LNCaP clone FGC (cell line): ENCODE measurements around the gene SLC44A1.

ENCODE experiments used
- DNase-seq: peaks from one replicate; pipeline ENCODE4 v3.0.0-alpha.2; 2011; ENCODE audit warnings: low read depth
- H3K4me3 ChIP-seq: 2 replicates; pipeline ENCODE4 v1.5.1; 2011; ENCODE audit warnings: mild to moderate bottlenecking, low read depth, low read length, control low read depth
- CTCF ChIP-seq: IDR thresholded peaks from 2 replicates; pipeline ENCODE4 v1.5.1; 2012; ENCODE audit warnings: mild to moderate bottlenecking; ENCODE audit not compliant: control insufficient read depth, insufficient read depth; ENCODE audit errors: extremely low read depth

Gene SLC44A1

DNA sequence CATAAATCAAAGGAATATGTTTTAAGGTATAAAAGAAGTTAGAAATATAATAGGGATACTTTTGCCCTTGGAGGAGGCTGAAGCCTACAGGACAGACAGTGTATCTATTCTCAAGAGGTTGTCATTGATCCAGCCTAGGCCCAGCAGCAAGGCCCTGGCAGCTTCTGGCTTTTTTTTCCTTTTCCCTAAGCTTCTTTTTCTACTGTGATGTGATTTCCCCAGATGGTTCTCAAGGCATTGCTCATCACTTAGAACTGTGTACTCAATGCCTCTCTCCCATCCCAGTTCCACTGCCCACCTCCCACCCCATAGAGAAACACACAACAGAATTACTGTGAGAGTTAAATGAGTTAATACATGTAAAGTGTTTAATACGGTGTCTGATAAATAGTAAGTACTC lies 88.6 kb downstream of the SLC44A1 start:
- H3K4me3 ChIP-seq: no peak overlapping the region
- no peak for DNase-seq
- TF ChIP-seq CTCF: no peak

- no peak overlapping the region for H3K4me3 ChIP-seq
- DNase-seq: no peak
- no peak for TF ChIP-seq CTCF
These were observed 89.4 kb downstream of the SLC44A1 start for GRCh38 chr9:105333811-105334210.

GRCh38 chr9:105338308-105338707 lies 93.9 kb downstream of the SLC44A1 start:
- TF ChIP-seq CTCF: no peak
- no peak overlapping the region for H3K4me3 ChIP-seq
- no peak for DNase-seq

DNA sequence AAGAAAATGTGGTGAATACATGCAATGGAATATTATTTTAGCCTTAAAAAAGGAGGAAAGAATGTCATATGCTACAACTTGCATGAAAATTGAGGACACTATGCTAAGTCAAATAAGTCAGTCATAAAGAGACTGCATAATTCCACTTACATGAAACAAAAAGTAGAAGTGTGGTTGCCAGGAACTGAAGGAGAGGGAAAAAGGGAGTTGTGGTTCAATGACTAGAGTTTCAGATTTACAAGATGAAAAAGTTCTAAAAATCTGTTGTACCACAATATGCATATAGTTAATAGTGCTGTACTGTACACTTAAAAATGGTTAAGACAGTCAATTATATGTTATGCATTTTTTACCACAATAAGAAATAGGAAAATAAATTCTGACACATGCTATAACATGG lies 95.4 kb downstream of the SLC44A1 start:
- no peak for TF ChIP-seq CTCF
- no peak overlapping the region for H3K4me3 ChIP-seq

DNA sequence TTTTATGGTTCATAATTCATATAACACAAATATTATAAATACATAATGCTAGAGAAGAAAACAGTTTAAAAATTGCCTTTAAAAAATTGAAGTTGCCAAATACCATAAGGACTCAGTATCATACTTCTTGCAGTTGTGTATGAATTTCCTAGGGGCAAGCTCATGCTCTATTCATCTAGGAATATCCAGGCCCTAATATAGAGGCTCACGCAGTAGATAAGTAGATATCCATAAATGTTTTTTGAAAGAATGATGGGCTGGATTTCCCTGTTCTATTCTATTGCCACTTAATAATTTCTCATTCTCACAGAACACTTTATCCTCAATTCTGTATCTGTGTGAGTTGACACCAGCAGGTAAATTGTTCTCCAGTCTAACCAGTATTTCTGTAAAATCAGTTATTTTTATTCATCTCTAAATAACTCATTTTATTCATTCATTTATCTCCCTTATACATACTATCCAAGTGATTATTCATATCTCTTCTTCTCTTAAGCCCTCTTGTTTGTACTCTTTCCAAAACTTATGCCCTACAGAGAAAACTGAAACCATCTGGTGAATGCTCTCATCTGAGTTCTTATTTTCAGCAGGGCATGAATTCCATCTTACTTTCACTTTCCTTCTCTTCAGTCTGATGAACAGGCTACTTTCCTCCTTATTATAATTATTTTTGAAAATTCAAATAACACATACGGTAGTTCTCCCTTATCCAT lies 97.1 kb downstream of the SLC44A1 start:
- DNase-seq: no peak
- TF ChIP-seq CTCF: no peak
- H3K4me3 ChIP-seq: no peak overlapping the region

More for the DNA sequence above, 95.4 kb downstream of the SLC44A1 start:
- DNase-seq: no peak

DNA sequence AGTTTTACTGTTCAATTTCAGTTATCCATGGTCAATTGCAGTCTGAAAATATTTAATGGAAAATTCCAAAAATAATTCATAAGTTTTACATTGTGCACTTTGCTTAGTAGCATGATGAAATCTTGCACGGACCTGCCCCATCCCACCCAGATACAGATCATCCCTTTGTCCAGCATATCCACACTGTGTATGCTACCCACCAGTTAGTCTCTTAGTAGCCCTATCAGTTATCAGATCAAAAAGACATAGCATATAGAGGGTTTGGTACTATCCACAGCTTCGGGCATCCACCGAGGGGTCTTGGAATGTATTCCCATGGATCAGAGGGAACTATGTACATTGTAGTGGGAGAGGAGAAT lies 97.7 kb downstream of the SLC44A1 start:
- no peak overlapping the region for H3K4me3 ChIP-seq
- DNase-seq: no peak
- TF ChIP-seq CTCF: no peak

GRCh38 chr9:105344283-105344682 lies 99.8 kb downstream of the SLC44A1 start:
- no peak for DNase-seq
- no peak for TF ChIP-seq CTCF

More at GRCh38 chr9:105344283-105344682, 99.8 kb downstream of the SLC44A1 start:
- no peak overlapping the region for H3K4me3 ChIP-seq
